ENCODE data around the gene HTT-AS. TPM values are rescaled to one million over a fixed set of nuclear protein-coding genes. Genes with fewer than 3 reads are reported as not detected.

HTT-AS gene
- total RNA-seq: not detected in 2 replicates

DNA sequence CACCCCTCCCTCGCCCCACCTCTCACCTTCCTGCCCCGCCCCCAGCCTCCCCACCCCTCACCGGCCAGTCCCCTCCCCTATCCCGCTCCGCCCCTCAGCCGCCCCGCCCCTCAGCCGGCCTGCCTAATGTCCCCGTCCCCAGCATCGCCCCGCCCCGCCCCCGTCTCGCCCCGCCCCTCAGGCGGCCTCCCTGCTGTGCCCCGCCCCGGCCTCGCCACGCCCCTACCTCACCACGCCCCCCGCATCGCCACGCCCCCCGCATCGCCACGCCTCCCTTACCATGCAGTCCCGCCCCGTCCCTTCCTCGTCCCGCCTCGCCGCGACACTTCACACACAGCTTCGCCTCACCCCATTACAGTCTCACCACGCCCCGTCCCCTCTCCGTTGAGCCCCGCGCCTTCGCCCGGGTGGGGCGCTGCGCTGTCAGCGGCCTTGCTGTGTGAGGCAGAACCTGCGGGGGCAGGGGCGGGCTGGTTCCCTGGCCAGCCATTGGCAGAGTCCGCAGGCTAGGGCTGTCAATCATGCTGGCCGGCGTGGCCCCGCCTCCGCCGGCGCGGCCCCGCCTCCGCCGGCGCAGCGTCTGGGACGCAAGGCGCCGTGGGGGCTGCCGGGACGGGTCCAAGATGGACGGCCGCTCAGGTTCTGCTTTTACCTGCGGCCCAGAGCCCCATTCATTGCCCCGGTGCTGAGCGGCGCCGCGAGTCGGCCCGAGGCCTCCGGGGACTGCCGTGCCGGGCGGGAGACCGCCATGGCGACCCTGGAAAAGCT is at the start of gene HTT-AS, which contains the start of gene HTT:
HTT-AS (minus strand) TSS at position 461 of the 768 bp plus-strand sequence.
HTT (plus strand) TSS at position 604 of the 768 bp plus-strand sequence; CDS start at position 749, 145 bp downstream.

Other genes with a start within 250 kb of the HTT-AS start
- 164 and 215 TPM in 2 replicates for gene ADD1, start 230.7 kb downstream of the HTT-AS start, total RNA-seq
- gene NOP14, start 111.1 kb downstream of the HTT-AS start, total RNA-seq: 14.6 and 16.4 TPM in 2 replicates
- gene GRK4, start 111.0 kb downstream of the HTT-AS start, total RNA-seq: 1.4 and 3.7 TPM in 2 replicates
- gene HTT, start 143 bp upstream of the HTT-AS start, total RNA-seq: 9.8 and 17.0 TPM in 2 replicates
- gene MSANTD1, start 174.6 kb upstream of the HTT-AS start, total RNA-seq: not detected in 2 replicates
- 7.4 and 7.6 TPM in 2 replicates for gene RGS12, start 218.5 kb upstream of the HTT-AS start, total RNA-seq

Data from pericardium fibroblast (primary cell).